Activated naive CD4-positive, alpha-beta T cell treated with Interleukin-2 at 50 U/mL for 16 hours (primary cell): Measurements from ENCODE around the gene GAB1.
"Not testable (repeated sequence)": the region's sequence is repeated elsewhere in the genome, so short reads cannot be mapped to it uniquely, and the experiment has no call there.

Experiments
- DNase-seq: peaks from one replicate; pipeline ENCODE4 v3.0.0-alpha.2; 2020

Gene GAB1

GRCh38 chr4:143339497-143339896 lies 2.8 kb downstream of the GAB1 start:
- no peak for DNase-seq

GRCh38 chr4:143341186-143341755 lies 4.6 kb downstream of the GAB1 start:
- no peak for DNase-seq

- no peak for DNase-seq
Measured at GRCh38 chr4:143343276-143343831, 6.7 kb downstream of the GAB1 start.

- no peak for DNase-seq
Measured at GRCh38 chr4:143344041-143344440, 7.4 kb downstream of the GAB1 start.

GRCh38 chr4:143344774-143345173 lies 8.1 kb downstream of the GAB1 start:
- no peak for DNase-seq

- no peak for DNase-seq
Measured at GRCh38 chr4:143345356-143345755, 8.7 kb downstream of the GAB1 start.

GRCh38 chr4:143346206-143346605 lies 9.5 kb downstream of the GAB1 start:
- no peak for DNase-seq

GRCh38 chr4:143347484-143348111 lies 10.9 kb downstream of the GAB1 start:
- DNase-seq: no peak

GRCh38 chr4:143348233-143349077 lies 11.8 kb downstream of the GAB1 start:
- no peak for DNase-seq

GRCh38 chr4:143349858-143350527 lies 13.3 kb downstream of the GAB1 start:
- not testable (repeated sequence) for DNase-seq

GRCh38 chr4:143351149-143351691 lies 14.5 kb downstream of the GAB1 start:
- DNase-seq: no peak

GRCh38 chr4:143351774-143352451 lies 15.2 kb downstream of the GAB1 start:
- no peak for DNase-seq

GRCh38 chr4:143352720-143353119 lies 16.0 kb downstream of the GAB1 start:
- DNase-seq: no peak

- DNase-seq: no peak
Measured at GRCh38 chr4:143353797-143354196, 17.1 kb downstream of the GAB1 start.

GRCh38 chr4:143354990-143355389 lies 18.3 kb downstream of the GAB1 start:
- DNase-seq: no peak

GRCh38 chr4:143355540-143356217 lies 19.0 kb downstream of the GAB1 start:
- no peak for DNase-seq

- no peak for DNase-seq
Measured at GRCh38 chr4:143356493-143356892, 19.8 kb downstream of the GAB1 start.

GRCh38 chr4:143357161-143357845 lies 20.6 kb downstream of the GAB1 start:
- peak; percentile 13 for DNase-seq

GRCh38 chr4:143358419-143358818 lies 21.7 kb downstream of the GAB1 start:
- DNase-seq: no peak

- peak; percentile 31 for DNase-seq
Measured at GRCh38 chr4:143358923-143359643, 22.4 kb downstream of the GAB1 start.
